ENCODE results near the gene MRTFB. TPM values are rescaled to one million over a fixed set of nuclear protein-coding genes. Genes with fewer than 3 reads are reported as not detected.

The MRTFB gene
- total RNA-seq, 6 experiments from 2014 or later = 15.7 to 23.9 (median 18.6) TPM

DNA sequence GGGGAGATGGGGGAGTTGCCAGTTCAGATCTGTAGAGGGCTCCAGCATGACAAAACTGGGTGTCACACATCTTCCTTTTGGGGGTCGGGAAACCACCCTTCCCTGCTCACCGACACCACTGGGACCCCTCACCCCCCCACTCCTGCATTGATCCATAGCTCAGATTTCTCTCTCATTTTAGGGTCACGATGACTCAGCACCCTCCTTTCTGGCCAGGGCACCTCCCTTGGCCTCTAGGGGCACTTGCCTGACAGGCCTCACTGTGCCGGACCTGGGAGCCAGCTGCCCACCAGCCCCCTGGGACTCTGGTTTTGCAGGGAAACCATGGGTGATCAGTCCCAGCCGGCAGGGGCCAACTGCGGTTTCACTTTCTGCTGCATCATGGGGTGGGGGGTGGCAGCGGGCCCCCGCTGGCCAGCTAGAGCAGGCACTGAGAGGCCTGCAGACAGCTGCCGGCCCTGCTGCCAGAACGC, 239.4 kb downstream of the MRTFB start:
- TF ChIP-seq, protein P1, sequence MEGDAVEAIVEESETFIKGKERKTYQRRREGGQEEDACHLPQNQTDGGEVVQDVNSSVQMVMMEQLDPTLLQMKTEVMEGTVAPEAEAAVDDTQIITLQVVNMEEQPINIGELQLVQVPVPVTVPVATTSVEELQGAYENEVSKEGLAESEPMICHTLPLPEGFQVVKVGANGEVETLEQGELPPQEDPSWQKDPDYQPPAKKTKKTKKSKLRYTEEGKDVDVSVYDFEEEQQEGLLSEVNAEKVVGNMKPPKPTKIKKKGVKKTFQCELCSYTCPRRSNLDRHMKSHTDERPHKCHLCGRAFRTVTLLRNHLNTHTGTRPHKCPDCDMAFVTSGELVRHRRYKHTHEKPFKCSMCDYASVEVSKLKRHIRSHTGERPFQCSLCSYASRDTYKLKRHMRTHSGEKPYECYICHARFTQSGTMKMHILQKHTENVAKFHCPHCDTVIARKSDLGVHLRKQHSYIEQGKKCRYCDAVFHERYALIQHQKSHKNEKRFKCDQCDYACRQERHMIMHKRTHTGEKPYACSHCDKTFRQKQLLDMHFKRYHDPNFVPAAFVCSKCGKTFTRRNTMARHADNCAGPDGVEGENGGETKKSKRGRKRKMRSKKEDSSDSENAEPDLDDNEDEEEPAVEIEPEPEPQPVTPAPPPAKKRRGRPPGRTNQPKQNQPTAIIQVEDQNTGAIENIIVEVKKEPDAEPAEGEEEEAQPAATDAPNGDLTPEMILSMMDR (IDR thresholded peaks at IDR 0.05) = no peak
- no peak for TF ChIP-seq POLR2A (IDR thresholded peaks at IDR 0.05)
- Histone ChIP-seq H3K27me3 (no peaks in the 10 kb centered on the region), H3K9me3 (no peaks in the 10 kb centered on the region), H3K27ac (no peak overlapping the region), H3K4me3 (no peak overlapping the region), H3K36me3 (no peaks in the 10 kb centered on the region), H3K4me1 (peaks cover 0 to 44% (median 12%) of the 10 kb centered on the region in 4 donors)
- ATAC-seq = no peak
- intact Hi-C loops (cut with DNase I) = no loop called here
- no peak for DNase-seq
- 52% methylated on average over 3 of the region's 10 CpGs for WGBS (ENCODE audit: insufficient coverage, low coverage, low lambda C conversion rate, missing lambda C conversion rate)

DNA sequence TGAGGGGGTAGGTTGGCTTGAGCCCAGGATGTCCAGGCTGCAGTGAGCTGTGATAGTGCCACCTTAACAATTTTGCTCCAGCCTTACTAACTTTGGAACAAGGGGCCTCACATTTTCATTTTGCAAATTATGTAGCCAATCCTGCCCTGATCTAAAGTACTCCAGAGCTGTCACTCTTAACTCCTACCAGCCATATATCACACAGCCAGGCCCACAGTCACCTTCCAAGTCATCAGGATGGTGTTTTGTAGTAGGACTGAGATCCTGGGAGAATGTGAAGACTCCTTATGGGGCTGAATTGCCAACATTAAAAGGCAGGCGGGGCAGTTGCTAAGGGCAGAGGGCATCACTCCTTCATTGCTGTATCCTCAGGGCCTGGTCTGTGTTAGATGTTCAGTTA, 243.0 kb downstream of the MRTFB start:
- Histone ChIP-seq H3K4me1 (peaks cover 0 to 26% (median 0%) of the 10 kb centered on the region in 4 donors), H3K27ac (no peak overlapping the region), H3K4me3 (no peak overlapping the region), H3K36me3 (no peaks in the 10 kb centered on the region), H3K9me3 (no peaks in the 10 kb centered on the region), H3K27me3 (no peaks in the 10 kb centered on the region)
- DNase-seq (no peak), ATAC-seq (no peak)
- intact Hi-C loops (cut with DNase I) = no loop called here
- WGBS (ENCODE audit: insufficient coverage, low coverage, low lambda C conversion rate, missing lambda C conversion rate) = 100% methylated on average over 1 of the region's 1 CpG
- TF ChIP-seq, protein P1 (IDR thresholded peaks at IDR 0.05) = no peak
- no peak for TF ChIP-seq POLR2A (IDR thresholded peaks at IDR 0.05)

DNA sequence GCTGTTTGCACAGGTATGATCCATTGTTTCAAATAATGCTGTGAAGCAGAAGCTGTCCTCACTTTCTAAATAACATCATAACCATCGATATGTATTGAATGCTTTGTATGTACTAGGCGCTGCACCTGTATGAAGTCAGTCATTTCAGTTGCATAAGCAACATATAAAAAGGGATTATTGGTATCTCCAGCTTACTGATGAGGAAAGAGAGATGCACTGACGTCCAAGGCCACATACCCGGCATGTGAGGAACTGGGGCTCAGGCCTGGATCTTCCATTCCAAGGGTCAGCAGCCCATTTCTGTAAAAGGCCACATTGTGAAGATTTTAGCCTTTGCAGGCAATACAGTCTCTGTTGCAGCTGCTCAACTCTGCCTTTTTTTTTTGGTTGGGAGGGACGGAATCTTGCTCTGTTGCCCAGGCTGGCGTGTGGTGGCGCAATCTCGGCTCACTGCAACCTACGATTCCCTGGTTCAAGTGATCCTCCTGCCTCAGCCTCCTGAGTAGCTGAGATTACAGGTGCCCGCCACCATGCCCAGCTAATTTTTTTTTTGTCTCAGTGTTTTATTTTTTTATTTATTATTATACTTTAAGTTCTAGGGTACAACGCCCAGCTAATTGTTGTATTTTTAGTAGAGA, 244.7 kb downstream of the MRTFB start:
- no peak for TF ChIP-seq POLR2A (IDR thresholded peaks at IDR 0.05)
- TF ChIP-seq, protein P1 (IDR thresholded peaks at IDR 0.05) = no peak
- DNase-seq (no peak), ATAC-seq (no peak)
- H3K36me3 ChIP-seq = no peaks in the 10 kb centered on the region
- no peaks in the 10 kb centered on the region for H3K27me3 ChIP-seq
- H3K4me1 ChIP-seq = peaks cover 0 to 18% (median 0%) of the 10 kb centered on the region in 4 donors
- no peak overlapping the region for H3K4me3 ChIP-seq
- intact Hi-C loops (cut with DNase I) = no loop called here
- no peaks in the 10 kb centered on the region for H3K9me3 ChIP-seq
- WGBS (ENCODE audit: insufficient coverage, low coverage, low lambda C conversion rate, missing lambda C conversion rate) = 45% methylated on average over 6 of the region's 11 CpGs
- no peak overlapping the region for H3K27ac ChIP-seq

MicroRNAs within 50 kb of the gene (microRNA counts, 767-probe panel; counts per million panel counts)
- microRNA hsa-miR-193b-3p = 237 counts per million
- 237 counts per million for microRNA hsa-miR-365a-3p

Small RNAs within 50 kb of the gene (microRNA-seq; reads per million reads assigned to microRNA genes)
- gene MIR193B = 851 to 896 reads per million in 2 donors
- gene MIR365A = 9.0 to 15.5 reads per million in 2 donors

Small RNAs within 50 kb of the gene (small RNA-seq; reads per million reads assigned to genes)
- 13.4 to 20.4 reads per million in 2 experiments for gene MIR193B
- 0.29 to 0.78 reads per million in 2 experiments for gene MIR365A
- gene RF00019 = 0 reads per million in 2 experiments

Other genes with a start within 250 kb of the MRTFB start
- 1 to 10 TPM; 3.4 to 7.3 (median 5.7) TPM for gene ERCC4, start 151.2 kb upstream of the MRTFB start, total RNA-seq